GM18951 (cell line): ENCODE results near the gene DCDC2C.
"Not testable (repeated sequence)": the region's sequence is repeated elsewhere in the genome, so short reads cannot be mapped to it uniquely, and the experiment has no call there.

Experiments used
- POLR2A ChIP-seq: IDR thresholded peaks from 4 replicates; pipeline ENCODE4 v1.6.1; 2011; ENCODE audit warnings: mild to moderate bottlenecking; ENCODE audit not compliant: insufficient read length, insufficient read depth; ENCODE audit errors: extremely low read depth
- in situ Hi-C: fragments of 300-500 bp; cut with MboI; formaldehyde crosslinking; loops from one replicate; pipeline ENCODE4 v1.12.0; 2022; ENCODE audit warnings: low sequenced_read_pairs, mixed read lengths, inconsistent platforms; ENCODE audit not compliant: unreplicated experiment

The DCDC2C gene

GRCh38 chr2:3801506-3801905, 98.1 kb downstream of the DCDC2C start:
- in situ Hi-C loops: no loop called here
- TF ChIP-seq POLR2A: no peak

- in situ Hi-C loops: no loop called here
- no peak for TF ChIP-seq POLR2A
Observed at GRCh38 chr2:3805201-3805939, 102.0 kb downstream of the DCDC2C start.

- no peak for TF ChIP-seq POLR2A
- in situ Hi-C loops: no loop called here
Observed at GRCh38 chr2:3806168-3806567, 102.8 kb downstream of the DCDC2C start.

GRCh38 chr2:3806730-3807129, 103.4 kb downstream of the DCDC2C start:
- no peak for TF ChIP-seq POLR2A
- in situ Hi-C loops: no loop called here

GRCh38 chr2:3807853-3808252, 104.5 kb downstream of the DCDC2C start:
- in situ Hi-C loops: no loop called here

GRCh38 chr2:3814706-3815245, 111.4 kb downstream of the DCDC2C start:
- in situ Hi-C loops: no loop called here
- no peak for TF ChIP-seq POLR2A

More at GRCh38 chr2:3807853-3808252, 104.5 kb downstream of the DCDC2C start:
- no peak for TF ChIP-seq POLR2A

GRCh38 chr2:3817144-3817543, 113.8 kb downstream of the DCDC2C start:
- in situ Hi-C loops: not testable (repeated sequence)

GRCh38 chr2:3823748-3824147, 120.4 kb downstream of the DCDC2C start:
- no peak for TF ChIP-seq POLR2A
- in situ Hi-C loops: no loop called here

GRCh38 chr2:3827673-3828575, 124.5 kb downstream of the DCDC2C start:
- TF ChIP-seq POLR2A: no peak
- in situ Hi-C loops: no loop called here

- in situ Hi-C loops: no loop called here
- TF ChIP-seq POLR2A: no peak
Observed at GRCh38 chr2:3830796-3831195, 127.4 kb downstream of the DCDC2C start.

- no peak for TF ChIP-seq POLR2A
- in situ Hi-C loops: no loop called here
Observed at GRCh38 chr2:3837086-3837485, 133.7 kb downstream of the DCDC2C start.

- in situ Hi-C loops: no loop called here
- TF ChIP-seq POLR2A: no peak
Observed at GRCh38 chr2:3838348-3838747, 135.0 kb downstream of the DCDC2C start.

- in situ Hi-C loops: no loop called here
- TF ChIP-seq POLR2A: no peak
Observed at GRCh38 chr2:3839476-3839875, 136.1 kb downstream of the DCDC2C start.
